Measurements from ENCODE around the gene HINFP. TPM values are rescaled to one million over a fixed set of nuclear protein-coding genes. Genes with fewer than 3 reads are reported as not detected.
A peak's percentile ranks its signal among the peaks of the same experiment; 100 is the strongest.

Gene HINFP
- total RNA-seq, 2 experiments from 2014 or later: 22.3 to 24.3 TPM

DNA sequence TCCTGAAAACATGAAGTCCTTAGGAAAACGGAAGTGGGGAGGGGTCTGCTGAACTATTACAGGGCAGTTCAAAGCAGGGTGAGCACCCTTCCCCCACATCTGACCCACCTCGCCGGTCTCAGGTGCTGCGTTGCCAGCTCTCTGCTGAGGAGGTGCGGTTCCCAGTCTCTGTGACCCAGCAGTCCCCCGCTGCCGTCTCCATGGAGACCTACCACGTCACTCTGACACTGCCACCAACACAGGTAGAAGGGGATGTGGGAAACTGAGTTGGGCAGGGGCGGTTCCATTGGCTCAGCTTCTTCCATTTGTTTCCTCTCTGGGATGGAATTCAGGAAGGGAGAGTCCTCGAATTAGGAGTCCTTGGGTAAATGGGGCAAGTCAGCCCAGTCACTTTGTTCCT lies 10.9 kb upstream of the HINFP start:
- no peak for DNase-seq
- Mint-ChIP-seq H3K36me3 (peaks cover 23% of the 10 kb centered on the region), H3K27ac (no peak overlapping the region), H3K4me3 (no peak overlapping the region), H3K9me3 (no peaks in the 10 kb centered on the region), H3K27me3 (no peaks in the 10 kb centered on the region), H3K4me1 (ENCODE audit: low read depth) (peaks cover 51% of the 10 kb centered on the region)
- CTCF ChIA-PET: no interaction called here
- intact Hi-C loops (cut with micrococcal nuclease): no loop called here
- POLR2A ChIA-PET: interaction anchor here (1.0 to 5.2 kb wide), 3 partner anchors 9 to 16 kb away, joined by 3 to 56 read pairs (median 4); partner anchors contain the start of genes DPAGT1 and HINFP

DNA sequence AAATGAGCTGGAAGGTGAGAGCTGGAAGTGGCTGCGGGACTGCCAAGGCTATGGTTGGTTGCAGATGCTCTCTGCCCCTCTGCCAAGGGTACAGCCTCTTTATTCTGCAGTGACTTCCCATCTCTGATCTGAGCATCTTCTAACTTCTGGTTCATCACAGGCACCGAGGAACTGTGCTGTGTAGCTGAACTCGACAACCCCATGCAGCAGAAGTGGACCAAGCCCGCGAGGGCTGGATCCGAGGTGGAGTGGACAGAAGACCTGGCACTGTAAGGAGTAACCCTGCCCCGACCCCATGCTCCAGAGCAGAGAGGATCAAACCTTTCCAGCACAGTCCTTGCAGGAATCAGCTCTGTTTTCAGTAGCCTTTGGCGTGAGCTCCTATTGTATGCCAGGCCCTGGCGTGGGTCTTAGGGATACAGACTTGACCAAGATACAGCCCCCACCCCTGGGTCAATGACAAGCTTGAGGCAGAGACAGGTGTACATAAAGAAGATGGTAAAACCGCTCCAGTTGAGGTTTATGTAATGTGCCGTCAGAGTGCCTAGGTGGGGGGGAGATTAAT lies 9.9 kb upstream of the HINFP start:
- H3K36me3 Mint-ChIP-seq: peaks cover 27% of the 10 kb centered on the region

DNA sequence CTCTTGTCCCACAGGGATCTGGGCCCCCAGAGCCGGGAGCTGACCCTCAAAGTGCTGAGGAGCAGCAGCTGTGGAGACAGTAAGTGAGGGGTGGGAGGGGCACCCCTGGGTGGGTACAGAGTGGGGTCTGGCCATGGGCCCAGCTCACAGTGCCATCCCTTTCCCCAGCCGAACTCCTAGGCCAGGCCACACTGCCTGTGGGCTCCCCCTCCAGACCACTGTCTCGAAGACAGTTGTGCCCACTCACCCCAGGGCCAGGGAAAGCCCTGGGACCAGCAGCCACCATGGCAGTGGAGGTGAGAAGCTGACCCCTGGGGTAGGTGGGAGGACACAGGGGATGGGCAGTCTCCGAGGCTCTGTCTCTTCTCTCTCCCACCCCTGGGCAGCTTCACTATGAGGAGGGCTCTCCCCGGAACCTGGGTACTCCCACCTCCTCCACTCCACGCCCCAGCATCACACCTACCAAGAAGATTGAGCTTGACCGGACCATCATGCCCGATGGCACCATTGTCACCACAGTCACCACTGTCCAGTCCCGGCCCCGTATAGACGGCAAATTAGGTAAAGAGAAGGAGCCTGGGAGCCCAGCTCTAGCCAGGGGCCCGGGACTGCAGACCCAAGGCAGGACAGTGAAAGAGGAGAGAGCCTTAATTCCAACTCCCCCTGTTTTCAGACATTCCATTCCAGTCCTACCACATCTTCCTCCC lies 8.9 kb upstream of the HINFP start:
- DNase-seq: no peak
- ChIA-PET CTCF (interaction anchor here (0.6 to 1.2 kb wide), 2 partner anchors 13 to 209 kb away, joined by 3 to 4 read pairs; no protein-coding TSS in a partner anchor), POLR2A (interaction anchor here (1.5 to 2.0 kb wide), 2 partner anchors 10 to 18 kb away, joined by 3 to 7 read pairs; no protein-coding TSS in a partner anchor)
- peak overlapping the region; percentile 44 for H3K27ac Mint-ChIP-seq
- intact Hi-C loops (cut with micrococcal nuclease): no loop called here
- H3K4me3 Mint-ChIP-seq: no peak overlapping the region
- no peaks in the 10 kb centered on the region for H3K27me3 Mint-ChIP-seq
- peaks cover 31% of the 10 kb centered on the region for H3K36me3 Mint-ChIP-seq
- H3K9me3 Mint-ChIP-seq: no peaks in the 10 kb centered on the region
- peaks cover 48% of the 10 kb centered on the region for H3K4me1 Mint-ChIP-seq (ENCODE audit: low read depth)

More for the DNA sequence above, 9.9 kb upstream of the HINFP start:
- POLR2A ChIA-PET: interaction anchor here (1.0 to 2.0 kb wide), 3 partner anchors 9 to 17 kb away, joined by 3 to 7 read pairs (median 4); partner anchors contain the start of genes DPAGT1 and HINFP
- CTCF ChIA-PET: interaction anchor here (0.7 to 1.2 kb wide), 2 partner anchors 78 to 210 kb away, joined by 3 to 4 read pairs; no protein-coding TSS in a partner anchor
- H3K4me1 Mint-ChIP-seq (ENCODE audit: low read depth): peaks cover 52% of the 10 kb centered on the region
- H3K27ac Mint-ChIP-seq: no peak overlapping the region
- intact Hi-C loops (cut with micrococcal nuclease): no loop called here
- no peak for DNase-seq
- H3K9me3 Mint-ChIP-seq: no peaks in the 10 kb centered on the region
- no peaks in the 10 kb centered on the region for H3K27me3 Mint-ChIP-seq
- H3K4me3 Mint-ChIP-seq: no peak overlapping the region

DNA sequence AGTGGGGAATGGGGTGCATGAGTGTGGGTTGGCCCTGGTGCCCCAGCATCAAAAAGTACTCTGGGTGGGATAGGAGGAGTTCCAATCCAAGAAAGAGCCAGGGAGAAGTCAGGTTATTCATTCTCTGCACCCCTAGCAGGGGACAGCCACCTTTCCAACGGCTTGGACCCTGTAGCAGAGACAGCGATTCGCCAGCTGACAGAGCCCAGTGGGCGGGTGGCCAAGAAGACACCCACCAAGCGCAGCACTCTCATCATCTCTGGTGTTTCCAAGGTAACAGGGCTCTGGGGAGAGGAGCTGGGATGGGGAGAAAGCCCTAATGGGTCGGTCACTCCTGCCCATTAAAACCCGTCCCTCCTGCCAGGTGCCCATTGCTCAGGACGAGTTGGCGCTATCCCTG lies 7.7 kb upstream of the HINFP start:
- Mint-ChIP-seq H3K9me3 (no peaks in the 10 kb centered on the region), H3K27me3 (no peaks in the 10 kb centered on the region), H3K36me3 (peaks cover 34% of the 10 kb centered on the region), H3K27ac (peak overlapping the region; percentile 44), H3K4me3 (no peak overlapping the region), H3K4me1 (ENCODE audit: low read depth) (peaks cover 45% of the 10 kb centered on the region)
- POLR2A ChIA-PET: no interaction called here
- no peak for DNase-seq
- CTCF ChIA-PET: no interaction called here
- intact Hi-C loops (cut with micrococcal nuclease): no loop called here

DNA sequence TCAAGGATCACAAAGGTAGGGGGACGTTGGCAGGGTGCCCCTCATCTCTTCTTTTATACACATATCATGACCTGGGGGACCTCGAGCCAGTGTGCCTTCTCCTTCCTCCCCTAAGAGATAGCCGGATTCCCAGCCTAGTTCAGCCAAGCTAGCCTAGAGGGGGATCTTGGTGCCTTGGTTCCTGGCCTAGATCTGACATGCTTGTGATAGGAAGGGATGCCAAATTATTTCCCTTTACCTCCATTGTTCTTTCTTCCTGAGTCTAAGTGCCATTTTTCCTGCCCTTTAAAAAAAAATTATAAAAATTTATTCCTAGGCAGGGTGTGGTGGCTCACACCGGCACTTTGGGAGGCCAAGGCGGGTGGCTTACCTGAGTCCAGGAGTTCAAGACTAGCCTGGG lies 7.0 kb upstream of the HINFP start:
- Mint-ChIP-seq H3K9me3 (no peaks in the 10 kb centered on the region), H3K27me3 (no peaks in the 10 kb centered on the region), H3K36me3 (peaks cover 34% of the 10 kb centered on the region), H3K4me1 (ENCODE audit: low read depth) (peaks cover 38% of the 10 kb centered on the region), H3K27ac (no peak overlapping the region), H3K4me3 (no peak overlapping the region)
- DNase-seq: no peak
- intact Hi-C loops (cut with micrococcal nuclease): no loop called here
- POLR2A ChIA-PET: no interaction called here
- CTCF ChIA-PET: no interaction called here

DNA sequence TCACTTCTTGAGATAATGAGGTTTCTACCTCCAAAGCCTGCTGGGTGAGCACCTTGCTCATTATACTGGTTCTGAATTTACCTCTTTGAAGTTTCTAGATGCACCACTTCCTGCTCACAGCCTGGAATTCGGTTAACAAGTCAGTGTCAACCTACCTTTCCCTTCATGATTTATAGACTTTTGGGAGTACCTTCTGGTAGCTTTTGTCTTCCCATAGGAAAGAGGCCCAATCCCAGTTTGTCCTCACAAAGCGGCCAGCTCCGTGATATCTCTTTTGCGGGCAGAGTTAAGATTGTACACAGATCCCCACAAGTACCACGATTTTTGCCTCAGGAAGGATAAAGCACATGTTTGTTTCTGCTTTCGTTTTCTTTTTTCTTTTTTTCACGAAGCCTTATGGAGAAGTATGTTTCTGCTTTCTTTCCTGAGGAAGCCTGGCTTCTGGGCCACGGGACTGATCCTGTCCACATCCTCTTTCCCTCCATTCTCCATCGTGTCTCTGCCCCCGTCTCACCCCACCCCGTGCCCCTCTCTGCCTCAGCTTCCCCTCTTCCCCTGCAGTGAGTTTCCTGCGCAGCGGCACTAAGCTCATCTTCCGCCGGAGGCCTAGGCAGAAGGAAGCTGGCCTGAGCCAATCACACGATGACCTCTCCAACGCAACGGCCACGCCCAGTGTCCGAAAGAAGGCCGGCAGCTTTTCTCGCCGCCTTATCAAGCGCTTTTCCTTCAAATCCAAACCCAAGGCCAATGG lies 5.7 kb upstream of the HINFP start:
- Mint-ChIP-seq H3K27me3 (no peaks in the 10 kb centered on the region), H3K36me3 (peaks cover 32% of the 10 kb centered on the region), H3K4me1 (ENCODE audit: low read depth) (peaks cover 33% of the 10 kb centered on the region), H3K27ac (peak overlapping the region; percentile 96), H3K4me3 (peak overlapping the region; percentile 74), H3K9me3 (no peaks in the 10 kb centered on the region)
- POLR2A ChIA-PET: interaction anchor here (0.7 to 1.5 kb wide), 7 partner anchors 8 to 245 kb away, joined by 3 to 6 read pairs (median 4); partner anchors contain the start of genes DPAGT1, SLC37A4 and VPS11
- CTCF ChIA-PET: interaction anchor here (0.6 to 1.8 kb wide), 5 partner anchors 11 to 222 kb away, joined by 3 to 6 read pairs (median 3); a partner anchor contains a TSS
- peak; percentile 51 for DNase-seq
- intact Hi-C loops (cut with micrococcal nuclease): no loop called here

DNA sequence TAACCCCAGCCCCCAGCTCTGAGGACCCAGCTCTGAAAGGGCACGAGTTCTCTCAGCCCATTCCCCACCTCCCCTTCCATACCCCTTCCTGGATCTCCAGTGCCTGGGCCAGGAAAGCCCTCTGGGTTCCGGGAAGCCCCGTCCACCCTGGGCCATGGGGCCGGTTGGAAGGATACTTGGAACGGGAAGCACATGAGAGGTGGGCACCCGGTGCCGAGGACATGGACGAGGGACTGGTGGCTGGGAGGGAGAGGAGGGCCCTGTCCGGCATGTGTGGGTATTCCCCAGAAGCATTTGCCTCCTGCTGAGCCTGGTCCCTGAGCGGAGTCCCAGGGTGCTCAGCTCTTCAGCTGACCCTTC lies 5.2 kb upstream of the HINFP start:
- CTCF ChIA-PET: interaction anchor here (0.9 to 1.8 kb wide), 3 partner anchors 19 to 222 kb away, joined by 3 to 6 read pairs (median 4); a partner anchor contains a TSS
- intact Hi-C loops (cut with micrococcal nuclease): no loop called here
- H3K27me3 Mint-ChIP-seq: no peaks in the 10 kb centered on the region
- no peaks in the 10 kb centered on the region for H3K9me3 Mint-ChIP-seq
- peak overlapping the region; percentile 96 for H3K27ac Mint-ChIP-seq
- H3K4me1 Mint-ChIP-seq (ENCODE audit: low read depth): peaks cover 37% of the 10 kb centered on the region
- peaks cover 31% of the 10 kb centered on the region for H3K36me3 Mint-ChIP-seq
- POLR2A ChIA-PET: interaction anchor here (0.9 to 1.5 kb wide), 6 partner anchors 9 to 86 kb away, joined by 3 to 6 read pairs (median 4); partner anchors contain the start of genes DPAGT1, SLC37A4 and VPS11
- no peak overlapping the region for H3K4me3 Mint-ChIP-seq
- DNase-seq: no peak

DNA sequence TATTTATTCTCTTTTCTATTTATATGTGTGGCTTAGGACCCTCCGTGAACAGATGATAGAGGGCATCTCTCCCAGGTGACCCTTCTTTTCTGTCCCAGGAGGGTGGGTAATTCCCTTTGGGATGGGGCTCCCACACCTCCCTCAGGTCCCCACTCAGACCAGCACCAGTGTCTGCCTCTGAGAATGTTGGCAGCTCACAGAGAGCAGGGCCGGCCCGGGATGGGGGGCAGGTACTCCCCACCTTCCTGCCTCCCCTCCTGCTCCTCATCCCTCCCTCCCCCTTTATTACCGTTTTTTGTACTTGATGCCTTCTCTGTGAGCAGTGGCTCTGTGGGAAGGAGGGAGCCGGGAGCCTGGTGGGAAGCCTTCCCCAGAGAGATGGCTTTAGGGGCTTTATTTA lies 4.8 kb upstream of the HINFP start:
- Mint-ChIP-seq H3K36me3 (peaks cover 31% of the 10 kb centered on the region), H3K4me3 (no peak overlapping the region), H3K27ac (peak overlapping the region; percentile 66), H3K27me3 (no peaks in the 10 kb centered on the region), H3K9me3 (no peaks in the 10 kb centered on the region), H3K4me1 (ENCODE audit: low read depth) (peaks cover 37% of the 10 kb centered on the region)
- intact Hi-C loops (cut with micrococcal nuclease): no loop called here
- CTCF ChIA-PET: interaction anchor here (0.9 to 1.8 kb wide), 2 partner anchors 21 to 221 kb away, joined by 4 to 6 read pairs; a partner anchor contains a TSS
- no peak for DNase-seq
- POLR2A ChIA-PET: interaction anchor here (1.5 kb wide), 3 partner anchors 9 to 22 kb away, joined by 4 to 6 read pairs (median 6); partner anchors contain the start of gene DPAGT1

DNA sequence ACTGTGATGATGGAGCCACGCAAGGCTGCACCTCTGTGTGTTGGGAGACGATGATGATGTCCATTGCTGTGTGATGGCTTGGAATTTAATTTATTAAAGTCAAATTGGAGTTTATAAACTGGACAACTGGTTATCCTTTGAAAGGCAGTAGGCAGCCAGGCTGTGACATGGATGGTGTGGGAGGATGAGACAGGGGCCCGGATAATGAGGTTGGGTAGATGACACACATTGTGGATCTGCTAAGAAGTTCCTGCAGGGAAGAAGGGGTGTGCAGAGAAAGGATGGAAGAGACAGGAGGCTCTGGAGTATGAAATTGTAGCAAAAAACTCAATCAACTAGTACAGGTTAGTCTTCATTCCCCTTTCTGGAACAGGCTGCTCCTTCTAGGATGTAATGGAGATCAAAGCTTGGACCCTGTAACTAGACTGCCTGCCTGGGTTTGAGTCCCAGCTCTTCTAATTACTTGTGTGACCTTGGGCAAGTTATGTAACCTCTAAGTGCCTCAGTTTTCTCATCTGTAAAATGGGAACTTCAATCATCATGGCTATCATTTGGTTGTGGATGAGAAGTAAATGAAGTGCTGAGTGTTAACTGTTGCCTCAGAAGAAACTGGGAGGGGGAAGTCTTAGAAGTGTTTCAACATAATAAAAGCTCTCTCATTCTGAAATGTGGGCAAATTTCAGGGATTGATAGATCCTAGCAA lies 4.2 kb upstream of the HINFP start:
- no peak overlapping the region for H3K27ac Mint-ChIP-seq
- H3K27me3 Mint-ChIP-seq: no peaks in the 10 kb centered on the region
- H3K9me3 Mint-ChIP-seq: no peaks in the 10 kb centered on the region
- peaks cover 29% of the 10 kb centered on the region for H3K36me3 Mint-ChIP-seq
- intact Hi-C loops (cut with micrococcal nuclease): no loop called here
- H3K4me1 Mint-ChIP-seq (ENCODE audit: low read depth): peaks cover 39% of the 10 kb centered on the region
- ChIA-PET POLR2A (no interaction called here), CTCF (no interaction called here)
- DNase-seq: no peak
- no peak overlapping the region for H3K4me3 Mint-ChIP-seq

DNA sequence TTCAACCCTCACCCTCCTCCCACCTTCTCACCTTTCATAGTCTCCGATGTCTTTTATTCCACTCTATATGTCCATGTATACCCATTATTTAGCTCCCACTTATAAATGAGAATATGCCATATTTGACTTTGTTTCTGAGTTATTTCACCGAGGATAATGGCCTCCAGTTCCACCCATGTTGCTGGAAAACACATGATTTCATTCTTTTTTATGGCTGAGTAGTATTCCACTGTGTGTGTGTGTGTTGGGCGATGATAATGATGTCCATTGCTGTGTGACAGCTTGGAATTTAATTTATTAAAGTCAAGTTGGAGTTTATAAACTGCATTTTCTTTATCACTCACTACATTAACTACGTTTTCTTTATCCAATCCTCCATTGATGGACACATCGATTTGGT lies 3.2 kb upstream of the HINFP start:
- Mint-ChIP-seq H3K27ac (no peak overlapping the region), H3K27me3 (no peaks in the 10 kb centered on the region), H3K9me3 (no peaks in the 10 kb centered on the region)

DNA sequence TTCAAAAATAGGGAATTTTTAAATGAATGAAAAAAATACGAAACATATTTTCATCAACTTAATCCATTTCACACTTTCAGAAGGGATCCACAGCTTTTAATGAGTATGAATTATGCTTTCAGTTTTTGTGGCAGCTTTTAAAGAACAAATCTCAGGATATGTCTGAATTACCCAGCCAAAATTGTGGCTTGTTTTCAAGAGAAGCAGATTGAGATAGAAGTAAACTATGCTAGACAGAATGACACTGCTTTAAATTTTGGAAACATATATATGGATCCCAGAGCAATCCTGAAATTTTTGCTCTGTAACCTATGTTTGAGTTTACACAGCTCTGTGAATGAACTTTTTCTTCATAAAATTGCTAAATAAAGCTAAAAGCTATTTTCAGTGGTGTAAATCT lies 2.4 kb upstream of the HINFP start:
- no peak overlapping the region for H3K4me3 Mint-ChIP-seq

More for the DNA sequence above, 3.2 kb upstream of the HINFP start:
- no peak for DNase-seq
- intact Hi-C loops (cut with micrococcal nuclease): no loop called here
- Mint-ChIP-seq H3K4me1 (ENCODE audit: low read depth) (peaks cover 48% of the 10 kb centered on the region), H3K36me3 (peaks cover 27% of the 10 kb centered on the region), H3K4me3 (no peak overlapping the region)
- ChIA-PET POLR2A (no interaction called here), CTCF (interaction anchor here (1.1 kb wide), 1 partner anchor 51 kb away, joined by 3 read pairs; no protein-coding TSS in a partner anchor)

More for the DNA sequence above, 2.4 kb upstream of the HINFP start:
- Mint-ChIP-seq H3K9me3 (no peaks in the 10 kb centered on the region), H3K36me3 (peaks cover 24% of the 10 kb centered on the region), H3K4me1 (ENCODE audit: low read depth) (peaks cover 48% of the 10 kb centered on the region), H3K27ac (no peak overlapping the region), H3K27me3 (no peaks in the 10 kb centered on the region)
- intact Hi-C loops (cut with micrococcal nuclease): no loop called here
- CTCF ChIA-PET: interaction anchor here (1.1 kb wide), 1 partner anchor 50 kb away, joined by 3 read pairs; no protein-coding TSS in a partner anchor
- DNase-seq: no peak
- POLR2A ChIA-PET: no interaction called here
